ENCODE data around the gene TMEM26.

The TMEM26 gene

DNA sequence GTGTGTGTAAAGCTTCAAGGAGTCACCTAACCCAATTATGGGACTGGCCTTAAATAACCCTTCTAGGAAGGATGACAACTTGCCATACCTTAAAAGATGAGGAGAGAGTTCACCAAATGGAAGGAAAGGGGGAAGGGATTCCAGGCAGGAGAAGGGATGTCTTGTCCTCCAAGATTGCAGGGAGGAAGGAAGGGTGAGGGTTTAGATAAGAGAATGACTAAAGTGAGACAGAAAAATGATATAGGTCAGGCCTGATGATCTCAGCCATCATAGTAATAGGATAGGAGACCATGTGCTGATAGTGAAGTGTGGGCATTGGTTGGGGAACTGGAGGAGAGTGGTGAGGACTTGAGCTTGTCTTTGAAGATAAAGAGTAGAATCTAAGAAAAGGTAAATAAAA, 7.7 kb upstream of the TMEM26 start:
- DNase-seq (ENCODE audit: low read depth in 2 of 2): no peak

DNA sequence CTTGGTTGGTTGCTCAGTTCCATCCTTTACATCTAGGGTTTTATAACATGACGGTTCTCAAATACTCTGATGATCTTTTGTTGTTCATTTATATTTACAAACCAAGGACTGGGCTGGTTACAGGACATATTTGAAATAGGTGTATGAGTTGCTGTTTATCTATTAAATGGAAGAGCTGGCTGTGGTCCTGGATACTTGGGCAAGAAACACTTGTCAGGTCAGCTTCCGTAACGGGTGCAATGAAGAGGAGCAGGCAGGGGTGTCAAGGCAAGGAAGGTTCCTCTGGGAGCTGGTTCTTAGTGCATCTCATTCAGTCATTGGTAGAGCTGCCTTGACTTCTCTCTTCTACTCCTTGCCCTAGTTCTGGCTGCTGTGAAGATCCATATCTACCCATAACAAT, 4.8 kb upstream of the TMEM26 start:
- no peak for DNase-seq (ENCODE audit: low read depth in 2 of 2)

DNA sequence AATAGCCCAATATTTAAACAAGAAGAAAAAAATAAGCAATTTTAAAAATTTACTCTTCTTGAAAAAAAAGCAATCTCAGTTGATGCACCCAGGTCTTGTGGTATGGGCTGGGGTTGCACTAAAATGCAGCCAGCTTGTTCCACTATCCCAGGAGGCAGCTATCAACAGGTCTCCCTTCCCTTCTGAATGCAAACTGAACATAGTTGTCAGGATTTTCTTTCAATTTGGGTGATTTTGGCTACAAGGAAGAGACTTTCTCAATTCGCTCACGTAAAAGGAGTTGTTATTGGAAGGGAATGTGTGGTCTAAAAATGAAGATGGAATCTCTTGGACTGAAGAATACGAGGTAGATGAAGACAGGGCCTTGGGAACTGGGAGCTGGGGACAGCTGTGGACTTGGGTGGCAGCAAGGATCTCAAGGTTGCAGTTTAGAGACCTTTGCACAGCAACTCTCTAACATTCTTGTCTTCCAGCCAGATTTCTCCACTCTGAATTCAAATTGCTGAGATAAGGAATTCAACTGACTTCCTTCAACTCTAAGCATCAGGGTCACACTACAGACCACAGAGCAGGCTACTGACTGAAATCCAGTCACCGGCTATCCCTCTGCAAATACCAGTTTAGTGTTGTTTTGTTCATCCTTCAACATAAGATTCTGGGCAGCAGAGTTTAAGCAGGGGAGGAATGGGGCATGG, 3.1 kb upstream of the TMEM26 start:
- no peak for DNase-seq (ENCODE audit: low read depth in 2 of 2)

DNA sequence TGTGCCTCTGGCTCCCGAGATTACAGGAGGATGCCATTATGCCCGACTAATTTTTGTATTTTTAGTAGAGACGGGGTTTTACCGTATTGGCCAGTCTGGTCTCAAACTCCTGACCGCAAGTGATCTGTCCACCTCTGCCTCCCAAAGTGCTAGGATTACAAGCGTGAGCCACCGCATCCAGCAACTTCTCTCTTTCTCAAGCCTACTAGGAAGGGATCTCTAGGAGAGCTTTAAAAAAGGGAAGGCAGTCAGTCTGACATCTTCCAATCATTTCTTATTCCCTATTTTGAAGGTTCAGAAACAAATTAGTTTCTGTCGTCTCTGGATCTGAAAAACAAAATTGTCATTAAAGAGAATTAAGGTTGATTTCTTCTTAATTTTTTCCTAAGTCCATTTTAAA, 2.5 kb upstream of the TMEM26 start:
- no peak for DNase-seq (ENCODE audit: low read depth in 2 of 2)

DNA sequence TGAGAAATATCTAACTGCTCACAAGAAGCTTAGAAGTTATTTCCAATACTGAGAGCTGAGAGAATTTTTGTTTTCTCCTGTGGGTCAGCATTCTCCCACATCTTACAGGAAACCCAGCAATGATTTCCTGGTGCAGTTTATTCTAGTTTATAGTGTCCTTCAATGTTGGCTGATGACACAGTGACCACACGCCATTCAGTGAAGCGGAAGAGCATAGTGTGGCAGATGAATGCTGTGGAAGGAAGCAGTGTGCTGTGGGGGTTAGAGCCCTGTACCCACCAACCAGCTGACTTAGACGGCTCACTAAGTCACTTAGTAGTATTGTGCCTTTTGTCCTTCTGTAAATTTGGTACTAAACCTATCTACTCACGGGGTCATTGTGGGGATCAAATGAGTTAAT, 1.4 kb upstream of the TMEM26 start:
- DNase-seq (ENCODE audit: low read depth in 2 of 2): no peak

DNA sequence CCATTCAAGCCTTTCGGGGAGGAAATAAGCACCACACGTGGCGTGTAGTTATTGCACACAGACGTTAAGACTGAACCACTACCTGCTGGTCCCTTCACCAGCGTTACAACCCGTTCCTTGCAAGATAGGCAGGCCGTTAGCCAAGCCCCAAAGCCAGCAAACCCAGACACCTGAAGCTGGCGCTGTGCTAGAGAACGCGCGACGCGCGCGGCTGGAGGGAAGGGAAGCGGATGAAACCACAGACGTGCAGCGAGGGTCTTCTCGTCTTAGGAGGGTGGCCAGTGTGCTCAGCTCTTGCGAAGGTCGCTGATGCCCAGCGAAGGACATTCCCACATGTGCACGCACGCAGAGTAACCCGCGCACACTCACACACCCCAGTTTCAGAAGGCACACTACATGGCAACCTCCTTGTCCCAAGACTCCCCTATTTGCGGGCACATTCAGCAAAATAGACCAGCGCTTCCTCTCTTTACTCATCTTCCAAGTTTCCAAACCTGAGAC, 980 bp downstream of the TMEM26 start:
- DNase-seq (ENCODE audit: low read depth in 2 of 2): no peak

DNA sequence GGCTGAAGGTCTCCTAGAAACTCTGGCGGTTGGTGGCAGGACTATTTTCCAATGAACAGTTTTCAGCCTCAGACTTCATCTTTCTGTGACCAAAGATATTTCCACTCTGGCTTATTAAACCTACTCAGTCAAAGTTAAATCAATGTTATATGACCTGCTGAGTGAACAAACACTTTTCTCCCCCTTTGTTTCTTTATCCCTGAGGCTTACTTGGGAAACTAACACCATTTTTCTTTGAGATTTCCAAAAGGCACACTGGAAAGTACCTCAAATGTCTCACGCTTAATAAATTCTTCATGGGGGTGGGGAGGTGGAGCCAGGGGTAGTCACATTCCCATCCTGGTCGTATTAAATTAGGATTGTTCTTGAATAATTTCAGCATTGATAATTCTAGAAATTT, 1.8 kb downstream of the TMEM26 start:
- DNase-seq (ENCODE audit: low read depth in 2 of 2): no peak

DNA sequence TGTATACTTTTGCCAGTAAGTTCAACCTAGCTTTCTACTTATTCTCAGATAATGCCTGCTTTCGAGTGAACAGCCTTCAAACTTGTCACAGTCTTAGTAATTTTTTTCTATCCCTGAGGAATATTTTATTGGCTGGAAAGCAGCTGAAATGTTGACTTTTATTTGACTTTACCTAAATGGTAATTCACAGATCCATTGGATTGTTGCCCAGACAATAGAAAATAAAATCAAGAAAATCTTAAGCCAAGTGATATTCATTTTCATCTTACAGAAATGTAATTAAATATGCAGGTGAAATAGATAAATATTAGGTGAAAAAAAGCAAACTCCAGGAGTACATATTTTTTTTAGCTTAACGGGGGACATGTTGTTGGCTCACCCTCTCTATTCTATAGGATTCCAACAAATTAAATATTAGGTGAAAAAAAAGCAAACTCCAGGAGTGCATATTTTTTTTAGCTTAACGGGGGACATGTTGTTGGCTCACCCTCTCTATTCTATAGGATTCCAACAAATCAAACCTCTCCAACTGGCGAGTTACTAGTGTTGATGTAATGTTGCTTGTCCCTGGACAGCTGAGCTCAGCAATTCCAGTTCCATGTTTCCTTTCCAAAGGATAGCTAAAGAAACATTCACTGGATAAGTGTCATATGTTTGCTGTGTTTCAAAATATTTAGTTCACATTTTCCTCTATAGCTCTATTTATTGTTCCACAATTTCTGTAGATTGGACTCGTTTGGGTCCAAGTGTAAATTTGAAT, 4.2 kb downstream of the TMEM26 start:
- no peak for DNase-seq (ENCODE audit: low read depth in 2 of 2)

DNA sequence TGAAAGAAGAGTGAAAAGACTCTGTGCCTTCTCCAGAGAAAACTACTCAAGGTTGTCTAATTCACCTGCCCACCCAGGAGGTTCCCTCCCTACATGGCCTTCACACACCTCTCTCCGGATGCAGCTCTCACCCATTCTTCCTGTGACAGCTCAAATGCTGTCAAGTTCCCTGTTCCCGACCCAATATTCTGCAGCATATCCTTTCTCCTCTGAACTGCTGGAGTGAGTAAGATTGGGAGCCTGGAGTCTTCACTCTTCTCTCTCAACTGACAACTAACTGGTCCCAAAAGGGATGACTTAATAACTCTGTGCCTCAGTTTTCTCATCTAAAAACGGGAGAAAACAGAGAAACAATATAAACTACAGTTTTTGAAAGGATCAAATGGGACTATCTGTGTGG, 5.1 kb downstream of the TMEM26 start:
- no peak for DNase-seq (ENCODE audit: low read depth in 2 of 2)

DNA sequence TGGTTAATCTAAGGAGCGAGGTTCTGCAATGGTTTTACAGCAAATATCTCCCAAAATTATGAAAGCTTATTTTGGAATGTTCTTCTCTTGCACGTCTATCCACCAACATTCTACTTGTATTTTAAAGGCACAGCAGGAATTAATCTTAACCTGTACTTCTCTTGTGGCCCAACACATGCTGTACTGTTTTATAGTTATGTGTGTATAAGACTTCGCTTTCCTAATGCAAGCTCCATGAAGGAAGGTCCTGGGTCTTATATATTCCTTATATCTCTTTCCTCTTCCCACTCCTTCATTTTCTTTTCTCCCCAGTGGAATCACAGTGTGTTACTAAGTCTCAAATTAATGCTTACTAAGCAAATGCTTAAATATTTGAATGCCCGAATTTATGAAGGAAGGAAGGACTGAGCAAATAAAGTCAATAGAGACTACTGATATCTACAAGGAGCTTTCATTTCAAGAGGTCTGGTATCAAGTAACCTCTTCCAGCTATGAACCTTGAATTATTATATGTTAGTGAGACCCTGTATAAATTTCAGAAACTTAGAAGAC, 14.0 kb downstream of the TMEM26 start:
- DNase-seq (ENCODE audit: low read depth in 2 of 2): no peak

DNA sequence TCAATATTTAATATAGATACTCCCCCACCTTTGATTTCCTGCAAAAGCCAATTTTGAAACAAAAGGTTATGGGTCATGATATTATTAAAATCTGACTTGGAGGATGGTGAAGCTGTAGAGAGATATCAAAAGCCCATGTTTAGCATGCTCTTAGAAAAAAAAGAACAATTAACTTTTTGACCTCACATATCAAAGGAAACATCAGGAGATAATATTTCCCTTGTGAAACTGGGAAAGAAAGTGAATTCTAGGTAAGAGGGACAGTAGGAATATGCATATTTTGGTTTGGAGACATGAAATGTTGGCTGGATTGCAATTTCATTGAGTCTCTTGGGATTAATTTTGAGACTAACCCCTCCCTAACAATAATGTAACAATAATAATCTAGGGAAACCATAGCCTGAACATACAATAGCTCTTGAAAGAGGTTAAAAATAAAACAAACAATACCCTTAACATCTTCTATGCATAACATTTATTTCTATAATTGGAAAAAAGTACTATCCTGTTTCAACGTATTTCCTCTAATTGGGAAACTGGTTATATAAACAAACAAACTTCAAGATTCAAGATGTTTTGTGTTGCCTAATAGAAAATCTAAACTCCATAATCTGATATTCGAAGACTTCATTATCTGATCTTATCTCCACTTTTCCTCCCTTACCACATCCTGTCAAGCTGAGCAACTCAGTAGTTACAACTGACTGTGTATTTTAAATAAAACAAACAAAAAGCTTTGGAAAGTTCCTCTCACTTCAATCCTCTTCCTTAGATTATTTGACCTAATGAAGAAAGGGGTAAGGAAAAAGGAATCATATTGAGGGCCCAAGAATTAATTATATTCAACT, 14.8 kb downstream of the TMEM26 start:
- no peak for DNase-seq (ENCODE audit: low read depth in 2 of 2)

DNA sequence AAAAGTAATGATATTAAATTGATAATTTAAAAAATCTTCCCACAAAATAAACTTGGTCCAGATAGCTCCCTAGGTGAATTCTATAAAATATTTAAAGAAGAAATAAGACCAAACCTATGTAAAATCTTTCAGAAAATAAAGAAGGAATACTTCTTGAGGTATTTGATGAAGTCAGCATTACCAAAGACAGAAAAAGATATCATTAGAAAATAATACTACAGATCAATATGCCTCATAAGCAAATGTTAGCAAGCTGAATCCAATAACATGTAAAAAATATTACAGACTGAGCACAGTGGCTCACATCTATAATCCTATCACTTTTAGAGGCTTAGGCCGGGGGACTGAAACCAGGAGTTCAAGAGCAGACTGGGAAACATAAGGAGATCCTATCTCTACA, 30.0 kb downstream of the TMEM26 start:
- DNase-seq (ENCODE audit: low read depth in 2 of 2): no peak

DNA sequence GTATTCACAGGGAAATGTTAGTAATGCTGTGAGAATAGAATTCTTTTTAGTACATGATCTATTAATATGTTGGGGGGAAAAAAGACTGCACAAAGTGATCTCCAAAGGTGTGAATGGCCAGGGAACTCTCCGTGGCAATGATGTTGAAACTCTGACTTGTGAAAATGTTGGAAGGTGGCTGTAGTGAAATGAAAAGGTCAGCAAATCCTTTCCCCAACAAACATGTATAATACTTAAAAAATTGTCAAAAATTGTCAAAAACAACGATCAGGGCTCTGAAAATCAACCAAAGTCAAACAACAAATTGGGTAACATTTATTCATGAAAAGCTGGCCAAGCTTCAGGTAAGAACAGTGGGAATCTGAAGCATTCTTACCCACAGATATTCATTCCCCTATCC, 35.5 kb downstream of the TMEM26 start:
- no peak for DNase-seq (ENCODE audit: low read depth in 2 of 2)

DNA sequence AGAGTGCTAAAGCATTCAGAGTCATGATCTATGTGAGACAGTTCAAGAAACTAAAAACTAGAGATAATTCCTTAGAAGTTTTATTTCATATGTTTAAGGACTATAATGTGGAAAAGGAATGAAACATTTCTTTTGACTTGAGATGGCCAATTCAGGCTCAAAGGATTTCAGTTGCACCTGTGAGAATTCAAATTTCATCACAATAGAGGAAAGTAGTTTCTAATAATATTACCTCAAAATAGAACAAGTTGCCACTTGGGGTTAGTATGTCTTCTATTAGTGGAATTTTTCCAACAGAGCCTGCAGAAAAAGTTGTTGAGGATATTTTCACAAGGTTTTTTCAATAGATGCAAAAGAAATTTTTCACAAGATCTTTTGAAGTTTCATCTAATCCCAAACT, 37.4 kb downstream of the TMEM26 start:
- DNase-seq (ENCODE audit: low read depth in 2 of 2): no peak

DNA sequence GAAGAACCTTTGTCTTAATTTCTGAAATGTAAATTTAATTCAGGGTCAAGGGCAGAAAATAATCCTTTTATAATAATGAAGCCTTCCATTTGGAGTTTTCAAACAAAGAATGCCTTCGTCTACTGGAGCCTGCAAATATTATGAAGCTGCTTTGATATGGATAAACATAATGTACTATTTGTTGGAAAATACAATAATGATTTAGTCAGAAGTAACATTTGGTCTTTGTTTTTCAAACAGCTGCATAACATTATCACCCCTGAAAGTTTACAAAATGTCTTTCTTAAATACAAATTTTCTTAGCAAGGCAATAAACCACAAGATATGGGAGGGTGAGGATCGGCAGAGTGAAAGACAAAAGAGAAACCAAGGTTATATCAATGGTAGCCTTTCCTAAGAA, 41.5 kb downstream of the TMEM26 start:
- DNase-seq (ENCODE audit: low read depth in 2 of 2): no peak

DNA sequence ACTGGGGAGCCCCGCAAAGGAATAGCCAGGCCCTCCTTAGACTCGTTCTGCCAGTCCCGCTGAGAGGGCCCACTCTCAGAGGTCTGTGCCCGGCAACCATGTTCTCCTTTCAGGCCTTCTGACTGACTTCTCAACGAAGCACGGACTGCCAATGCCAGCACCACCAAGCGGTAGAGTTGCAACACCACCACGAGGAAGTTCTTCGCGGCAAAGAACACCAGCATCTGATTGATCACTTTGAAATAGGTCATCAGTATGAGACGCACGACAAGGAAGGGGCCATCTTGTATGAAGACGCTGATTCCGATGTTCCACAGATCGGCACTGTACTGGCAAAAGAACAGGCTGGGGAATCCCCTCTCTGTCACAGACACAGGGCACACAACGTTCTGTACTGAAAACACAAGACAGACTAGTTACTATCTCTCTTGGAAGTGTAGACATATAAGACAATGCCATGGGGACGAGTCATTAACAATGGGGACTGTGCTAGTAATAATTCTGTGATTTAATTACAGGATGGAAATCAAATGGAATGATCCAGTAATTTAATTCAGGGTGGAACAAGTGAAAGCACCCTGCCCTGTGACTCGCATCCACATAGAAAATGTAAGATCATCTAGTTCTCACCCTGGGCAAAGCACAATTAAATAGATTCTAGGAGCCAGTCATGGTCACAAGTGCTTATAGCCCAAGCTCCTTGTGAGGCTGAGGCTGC, 42.7 kb downstream of the TMEM26 start:
- DNase-seq (ENCODE audit: low read depth in 2 of 2): no peak

DNA sequence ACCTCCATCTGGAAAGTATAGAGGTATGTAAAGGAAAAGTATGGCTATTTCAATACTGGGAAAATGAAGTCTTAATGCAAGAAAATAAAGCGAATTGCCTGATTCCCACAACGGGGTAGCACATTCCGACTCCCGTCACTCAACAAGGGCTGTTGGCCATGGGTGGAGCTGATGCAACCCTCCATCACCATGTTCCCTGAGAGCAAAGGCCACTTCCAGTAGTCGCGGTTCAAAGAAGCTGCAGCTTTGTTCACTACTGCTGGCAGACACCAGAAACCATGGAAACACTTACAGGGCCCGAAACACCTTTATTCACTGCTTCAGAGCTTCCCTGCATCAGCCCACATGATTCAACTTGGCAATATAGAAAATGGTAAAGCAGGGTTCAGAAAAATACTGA, 44.0 kb downstream of the TMEM26 start:
- no peak for DNase-seq (ENCODE audit: low read depth in 2 of 2)

DNA sequence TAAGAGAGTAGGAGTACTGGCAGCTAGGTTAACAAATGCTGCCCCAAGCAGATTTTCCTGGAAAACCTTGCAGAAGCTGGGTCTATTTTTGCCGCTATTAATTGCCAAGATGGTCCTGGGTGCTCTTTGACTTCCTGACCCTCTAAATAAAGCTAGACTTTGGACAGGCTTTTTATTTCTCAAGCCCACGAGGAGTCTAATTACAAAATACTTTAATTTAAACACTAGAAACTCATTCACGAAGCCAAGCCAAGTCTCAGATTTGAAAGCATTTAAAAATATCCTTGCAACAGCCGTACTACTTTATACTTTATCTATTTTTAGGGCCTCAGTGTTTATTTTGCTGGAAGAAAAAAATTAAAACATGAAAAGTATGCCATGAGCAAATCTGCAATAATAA, 45.1 kb downstream of the TMEM26 start:
- no peak for DNase-seq (ENCODE audit: low read depth in 2 of 2)

DNA sequence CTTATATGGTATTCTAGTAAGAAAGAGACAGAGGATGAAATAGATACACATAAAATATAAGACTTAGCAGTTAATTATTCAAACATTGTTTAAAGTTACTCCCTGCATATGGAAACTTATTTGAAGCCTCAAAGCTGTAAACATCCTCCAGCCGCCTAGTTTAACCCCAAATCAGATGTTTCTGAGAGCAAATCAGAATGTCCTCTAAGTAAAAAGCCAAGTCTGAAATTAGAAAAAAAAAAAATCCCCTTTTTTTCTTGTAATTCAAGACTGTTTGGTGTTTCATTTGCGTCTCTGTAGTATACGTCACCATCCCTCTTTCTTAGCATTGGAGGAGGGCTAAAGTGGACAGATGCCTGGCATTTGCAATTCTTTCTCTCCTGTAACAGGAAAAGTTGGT, 46.4 kb downstream of the TMEM26 start:
- DNase-seq (ENCODE audit: low read depth in 2 of 2): no peak

DNA sequence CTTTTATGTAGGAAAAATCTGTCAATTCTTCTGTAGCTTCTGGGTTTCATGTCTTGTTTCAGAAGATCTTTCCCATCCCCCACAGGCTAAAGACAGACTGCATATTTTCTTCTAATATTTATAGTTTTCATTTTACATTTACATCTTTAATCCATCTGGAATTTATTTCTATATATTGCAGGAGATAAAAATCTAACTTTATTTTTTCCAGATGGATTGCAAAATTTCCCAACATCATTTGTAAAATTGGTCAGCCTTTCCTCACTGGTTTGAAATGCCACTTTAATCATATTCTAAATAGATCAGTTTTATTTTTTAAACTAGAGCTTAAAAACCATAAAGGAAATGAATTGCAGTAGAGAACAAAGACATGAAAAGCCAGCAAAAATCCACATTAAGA, 46.9 kb downstream of the TMEM26 start:
- no peak for DNase-seq (ENCODE audit: low read depth in 2 of 2)

DNA sequence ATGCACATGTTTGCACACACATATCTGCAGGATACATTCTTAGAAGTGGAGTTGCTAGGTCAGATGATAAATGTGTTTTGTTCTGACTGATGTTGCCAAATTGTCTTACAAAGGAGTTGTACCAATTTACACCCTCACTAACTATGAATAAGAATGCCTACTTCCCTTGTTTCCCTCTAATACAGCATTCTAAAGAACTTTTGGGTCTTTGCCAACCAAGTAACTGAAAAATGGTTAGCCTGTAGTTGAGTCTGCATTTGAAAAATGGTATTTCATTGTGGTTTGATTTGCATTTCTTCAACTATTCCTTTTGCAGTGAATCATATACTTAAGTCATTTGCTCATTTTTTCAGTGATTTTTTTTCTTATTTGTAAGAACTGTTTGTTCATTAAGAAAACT, 48.4 kb downstream of the TMEM26 start:
- DNase-seq (ENCODE audit: low read depth in 2 of 2): no peak

DNA sequence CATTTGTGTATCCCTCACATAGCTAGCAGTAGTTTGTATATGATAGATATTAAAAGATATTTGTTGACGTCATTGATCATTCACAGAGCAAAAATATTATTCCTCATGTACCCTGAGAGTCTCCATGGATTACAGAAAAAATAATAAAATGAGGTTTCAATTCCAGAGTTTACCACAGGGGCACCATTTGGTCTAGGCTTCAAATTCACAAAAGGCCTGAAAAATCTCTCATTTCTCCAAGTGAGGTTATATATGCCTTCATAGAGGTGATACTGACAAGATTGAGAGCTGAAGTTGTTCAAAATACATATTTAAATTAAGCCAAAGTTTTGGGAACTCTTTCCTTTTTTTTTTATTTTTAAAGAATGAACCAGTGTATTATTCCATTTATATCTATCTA, 52.7 kb downstream of the TMEM26 start:
- DNase-seq (ENCODE audit: low read depth in 2 of 2): no peak
